Panc1 (cell line): ENCODE measurements around the gene ADIPOR2. TPM values are rescaled to one million over a fixed set of nuclear protein-coding genes. Genes with fewer than 3 reads are reported as not detected.

Experiments used
- ATAC-seq: fragments of 200-7000 bp; cut with Tn5 transposase; 2 replicates; pipeline ENCODE4 v1.9.1; 2020; ENCODE audit warnings: mild to moderate bottlenecking, moderate library complexity
- BruUV-seq: library from RNA; stranded (reverse); fragments of 400-500 nt; replicated peaks from 2 replicates; lab custom pipeline; 2021; lab: Mats Ljungman, UMichigan
- CTCF ChIA-PET: fragments of 300-600 bp; sonication (Branson Sonifier 250); formaldehyde crosslinking; loops from one replicate; lab custom pipeline; 2022; ENCODE audit warnings: antibody characterized with exemption; lab: Charles Lee
- POLR2A ChIA-PET: fragments of 300-600 bp; sonication (Branson Sonifier 250); formaldehyde crosslinking; loops from one replicate; lab custom pipeline; 2022; ENCODE audit warnings: antibody characterized with exemption; lab: Charles Lee
- DNase-seq: peaks from one replicate; pipeline ENCODE4 v3.0.0-alpha.2; 2010; ENCODE audit warnings: low read depth, low spot score
- H3K27ac ChIP-seq: 2 replicates; pipeline ENCODE4 v1.5.1; 2011; ENCODE audit warnings: mild to moderate bottlenecking, low read length, inconsistent platforms
- H3K27me3 ChIP-seq: fragments of 200-500 bp; sonication (Bioruptor generic); 2 replicates; pipeline ENCODE4 v1.6.0; 2014; ENCODE audit warnings: low read length, inconsistent platforms; ENCODE audit not compliant: control insufficient read depth, insufficient read depth
- H3K36me3 ChIP-seq: fragments of 200-500 bp; sonication (Bioruptor generic); 2 replicates; pipeline ENCODE4 v1.5.1; 2014; ENCODE audit warnings: inconsistent platforms, mild to moderate bottlenecking, low read length, moderate library complexity; ENCODE audit not compliant: control insufficient read depth, insufficient read depth
- H3K4me1 ChIP-seq: 2 replicates; pipeline ENCODE4 v1.5.1; 2011; ENCODE audit warnings: inconsistent platforms, mild to moderate bottlenecking, low read length, moderate library complexity; ENCODE audit not compliant: control insufficient read depth, insufficient read depth
- H3K4me3 ChIP-seq, 2 experiments: 2 replicates each; pipeline ENCODE4 v1.5.1; 2011 to 2012; ENCODE audit warnings: low read depth in 2 of 2, low read length in 2 of 2, mild to moderate bottlenecking in 2 of 2, inconsistent platforms in 1 of 2, moderate library complexity in 1 of 2
- H3K9me3 ChIP-seq: fragments of 200-500 bp; sonication (Bioruptor generic); 2 replicates; pipeline ENCODE4 v1.5.1; 2014; ENCODE audit warnings: low read depth, mild to moderate bottlenecking, inconsistent platforms, low read length, moderate library complexity; ENCODE audit not compliant: control insufficient read depth, insufficient read depth
- CTCF ChIP-seq: fragments of 450-650 bp; IDR thresholded peaks from 2 replicates; pipeline ENCODE4 v1.5.1; 2017; ENCODE audit warnings: mild to moderate bottlenecking
- POLR2AphosphoS5 ChIP-seq: IDR thresholded peaks from 2 replicates; pipeline ENCODE4 v1.6.1; 2012; ENCODE audit warnings: mild to moderate bottlenecking, low read depth, low read length, moderate library complexity
- REST ChIP-seq, 2 experiments: IDR thresholded peaks; 2 replicates each; pipeline ENCODE4 v1.6.1; 2011 to 2012; ENCODE audit warnings: low read depth in 2 of 2, control low read depth in 1 of 2, low read length in 1 of 2, mild to moderate bottlenecking in 1 of 2, moderate library complexity in 1 of 2; ENCODE audit not compliant: insufficient read depth in 1 of 2
- SIN3A ChIP-seq: IDR thresholded peaks from 2 replicates; pipeline ENCODE4 v1.6.1; 2012; ENCODE audit warnings: low read depth, mild to moderate bottlenecking, low read length, moderate library complexity, borderline replicate concordance; ENCODE audit not compliant: insufficient read depth
- TCF7L2 ChIP-seq: IDR thresholded peaks from 2 replicates; pipeline ENCODE4 v1.6.1; 2011; ENCODE audit warnings: mild to moderate bottlenecking, low read depth, low read length, inconsistent platforms
- in situ Hi-C: cut with HindIII; loops from 2 replicates; pipeline ENCODE4 v1.10.0; 2016; ENCODE audit warnings: low sequenced_read_pairs, low pct_unique_long_range_greater_than_20kb
- intact Hi-C: fragments of 100-400 bp; cut with micrococcal nuclease; formaldehyde crosslinking; loops from one replicate; pipeline ENCODE4 v1.10.0; 2022; ENCODE audit not compliant: unreplicated experiment
- total RNA-seq: library from RNA; stranded (reverse); gene quantifications from one replicate; pipeline ENCODE4 v1.2.1, GENCODE V29; 2021; ENCODE audit not compliant: unreplicated experiment

ADIPOR2 gene
- total RNA-seq, 1 experiment from 2014 or later, result 76.0 TPM

GRCh38 chr12:1836241-1836803 is 145.5 kb downstream of the ADIPOR2 start:
- H3K27ac ChIP-seq, result no peak overlapping the region
- no peak for ATAC-seq
- no peak for DNase-seq
- H3K36me3 ChIP-seq, result no peaks in the 10 kb centered on the region
- no peaks in the 10 kb centered on the region for H3K9me3 ChIP-seq
- no peaks in the 10 kb centered on the region for H3K27me3 ChIP-seq
- intact Hi-C loops, result no loop called here
- CTCF ChIA-PET, result interaction anchor here (0.6 to 1.2 kb wide), 2 partner anchors 16 to 104 kb away, joined by 3 to 4 read pairs; no protein-coding TSS in a partner anchor
- peaks cover 4% of the 10 kb centered on the region; the same call in 1 of the 2 replicates for H3K4me1 ChIP-seq
- BruUV-seq, result no TSS peak
- POLR2A ChIA-PET, result no interaction called here
- in situ Hi-C loops, result no loop called here
- TF ChIP-seq POLR2AphosphoS5 (no peak), TCF7L2 (no peak), REST (IDR thresholded peaks at IDR 0.05; ENCODE audit: insufficient read depth in 1 of 2, low read depth in 2 of 2, low read length in 1 of 2) (no peak), CTCF (no peak), SIN3A (no peak)
- no peak overlapping the region for H3K4me3 ChIP-seq

- CTCF ChIA-PET, result interaction anchor here (1.2 kb wide), 1 partner anchor 103 kb away, joined by 4 read pairs; no protein-coding TSS in a partner anchor
- no TSS peak for BruUV-seq
- H3K27ac ChIP-seq, result no peak overlapping the region
These were observed 146.1 kb downstream of the ADIPOR2 start for GRCh38 chr12:1836854-1837421.

More at GRCh38 chr12:1836854-1837421, 146.1 kb downstream of the ADIPOR2 start:
- H3K4me1 ChIP-seq, result peaks cover 4% of the 10 kb centered on the region; the same call in 1 of the 2 replicates
- DNase-seq (no peak), ATAC-seq (no peak)
- H3K4me3 ChIP-seq, result no peak overlapping the region
- POLR2A ChIA-PET, result no interaction called here
- no peaks in the 10 kb centered on the region for H3K9me3 ChIP-seq
- no peaks in the 10 kb centered on the region for H3K36me3 ChIP-seq
- in situ Hi-C loops (no loop called here), intact Hi-C loops (no loop called here)
- no peaks in the 10 kb centered on the region for H3K27me3 ChIP-seq
- TF ChIP-seq POLR2AphosphoS5, result no peak
- no peak for TF ChIP-seq REST (IDR thresholded peaks at IDR 0.05; ENCODE audit: insufficient read depth in 1 of 2, low read depth in 2 of 2, low read length in 1 of 2)
- TF ChIP-seq SIN3A, result no peak
- no peak for TF ChIP-seq TCF7L2
- no peak for TF ChIP-seq CTCF
